ENCODE data around the gene GRM5. TPM values are rescaled to one million over a fixed set of nuclear protein-coding genes. Genes with fewer than 3 reads are reported as not detected.

Gene GRM5
- total and polyA plus RNA-seq, 4 donors, result not detected

DNA sequence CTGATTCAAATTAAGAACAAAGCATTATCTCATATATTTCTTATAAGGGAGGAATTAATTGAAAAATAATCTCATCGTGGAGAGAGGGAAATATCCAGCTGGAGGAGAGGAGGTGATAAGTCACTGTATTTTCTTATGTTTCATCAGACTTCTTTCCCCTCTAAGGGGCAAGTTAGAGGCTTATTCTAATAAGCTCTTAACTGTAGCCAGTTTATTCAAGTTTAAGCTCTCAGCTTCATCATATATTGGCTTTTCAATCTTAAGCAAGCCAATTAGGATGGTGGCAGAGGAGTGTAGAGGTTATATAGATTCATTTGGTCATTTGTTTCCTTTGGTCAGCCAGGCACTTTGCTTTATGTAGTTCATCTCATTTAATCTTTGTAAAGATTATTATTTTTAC, 256.7 kb downstream of the GRM5 start:
- Histone ChIP-seq H3K9me3 (ENCODE audit: control insufficient read depth in 4 of 4, low read length in 3 of 4) (no peaks in the 10 kb centered on the region), H3K27me3 (ENCODE audit: control insufficient read depth in 4 of 4, insufficient read depth in 4 of 4, low read length in 3 of 4) (no peaks in the 10 kb centered on the region), H3K4me1 (ENCODE audit: control insufficient read depth in 4 of 4, insufficient read depth in 4 of 4, low read length in 3 of 4) (peaks cover 0 to 2% (median 1%) of the 10 kb centered on the region in 4 donors), H3K36me3 (ENCODE audit: control insufficient read depth in 4 of 4, insufficient read depth in 3 of 4, low read depth in 1 of 4, low read length in 3 of 4) (no peaks in the 10 kb centered on the region), H3K9ac (ENCODE audit: low read depth in 1 of 2, low read length in 2 of 2) (no peak overlapping the region), H3K27ac (ENCODE audit: low read depth in 1 of 2, low read length in 2 of 2) (no peak overlapping the region), H3K4me3 (ENCODE audit: low read depth in 1 of 3, low read length in 3 of 3) (no peak overlapping the region)
- no peak for TF ChIP-seq RXRA (IDR thresholded peaks at IDR 0.05)
- TF ChIP-seq, protein P1, sequence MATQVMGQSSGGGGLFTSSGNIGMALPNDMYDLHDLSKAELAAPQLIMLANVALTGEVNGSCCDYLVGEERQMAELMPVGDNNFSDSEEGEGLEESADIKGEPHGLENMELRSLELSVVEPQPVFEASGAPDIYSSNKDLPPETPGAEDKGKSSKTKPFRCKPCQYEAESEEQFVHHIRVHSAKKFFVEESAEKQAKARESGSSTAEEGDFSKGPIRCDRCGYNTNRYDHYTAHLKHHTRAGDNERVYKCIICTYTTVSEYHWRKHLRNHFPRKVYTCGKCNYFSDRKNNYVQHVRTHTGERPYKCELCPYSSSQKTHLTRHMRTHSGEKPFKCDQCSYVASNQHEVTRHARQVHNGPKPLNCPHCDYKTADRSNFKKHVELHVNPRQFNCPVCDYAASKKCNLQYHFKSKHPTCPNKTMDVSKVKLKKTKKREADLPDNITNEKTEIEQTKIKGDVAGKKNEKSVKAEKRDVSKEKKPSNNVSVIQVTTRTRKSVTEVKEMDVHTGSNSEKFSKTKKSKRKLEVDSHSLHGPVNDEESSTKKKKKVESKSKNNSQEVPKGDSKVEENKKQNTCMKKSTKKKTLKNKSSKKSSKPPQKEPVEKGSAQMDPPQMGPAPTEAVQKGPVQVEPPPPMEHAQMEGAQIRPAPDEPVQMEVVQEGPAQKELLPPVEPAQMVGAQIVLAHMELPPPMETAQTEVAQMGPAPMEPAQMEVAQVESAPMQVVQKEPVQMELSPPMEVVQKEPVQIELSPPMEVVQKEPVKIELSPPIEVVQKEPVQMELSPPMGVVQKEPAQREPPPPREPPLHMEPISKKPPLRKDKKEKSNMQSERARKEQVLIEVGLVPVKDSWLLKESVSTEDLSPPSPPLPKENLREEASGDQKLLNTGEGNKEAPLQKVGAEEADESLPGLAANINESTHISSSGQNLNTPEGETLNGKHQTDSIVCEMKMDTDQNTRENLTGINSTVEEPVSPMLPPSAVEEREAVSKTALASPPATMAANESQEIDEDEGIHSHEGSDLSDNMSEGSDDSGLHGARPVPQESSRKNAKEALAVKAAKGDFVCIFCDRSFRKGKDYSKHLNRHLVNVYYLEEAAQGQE (IDR thresholded peaks at IDR 0.05), result no peak
- no peak for DNase-seq (ENCODE audit: low spot score)
- WGBS, result 86% methylated on average over 1 of the region's 1 CpG

DNA sequence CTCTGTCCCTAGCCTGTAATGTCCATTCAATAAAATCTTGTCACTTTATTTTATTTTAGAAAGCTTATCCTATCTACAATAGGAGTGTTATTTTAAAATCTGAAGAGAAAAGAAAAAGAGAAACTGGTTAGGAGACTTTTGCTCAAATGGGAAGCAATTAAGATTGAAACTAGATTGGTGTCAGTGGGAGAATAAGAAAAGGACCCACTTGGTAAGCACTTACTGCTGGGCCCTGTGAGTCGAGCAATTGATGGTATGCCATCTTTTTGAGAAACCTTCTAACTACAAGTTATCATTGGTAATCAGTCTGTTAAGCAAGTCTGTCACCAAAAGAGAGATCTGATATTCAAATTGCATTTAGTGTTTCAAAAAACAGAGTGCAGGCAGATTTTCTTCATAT, 258.4 kb downstream of the GRM5 start:
- Histone ChIP-seq H3K27ac (ENCODE audit: low read depth in 1 of 2, low read length in 2 of 2) (no peak overlapping the region), H3K36me3 (ENCODE audit: control insufficient read depth in 4 of 4, insufficient read depth in 3 of 4, low read depth in 1 of 4, low read length in 3 of 4) (no peaks in the 10 kb centered on the region), H3K27me3 (ENCODE audit: control insufficient read depth in 4 of 4, insufficient read depth in 4 of 4, low read length in 3 of 4) (no peaks in the 10 kb centered on the region), H3K9ac (ENCODE audit: low read depth in 1 of 2, low read length in 2 of 2) (no peak overlapping the region), H3K9me3 (ENCODE audit: control insufficient read depth in 4 of 4, low read length in 3 of 4) (no peaks in the 10 kb centered on the region), H3K4me3 (ENCODE audit: low read depth in 1 of 3, low read length in 3 of 3) (no peak overlapping the region), H3K4me1 (ENCODE audit: control insufficient read depth in 4 of 4, insufficient read depth in 4 of 4, low read length in 3 of 4) (peaks cover 0 to 2% (median 1%) of the 10 kb centered on the region in 4 donors)
- WGBS, result 85% methylated on average over 1 of the region's 1 CpG
- TF ChIP-seq HNF4A (conservative IDR thresholded peaks at IDR 0.05) (no peak), NR2F2 (IDR thresholded peaks at IDR 0.05) (no peak), HNF4G (IDR thresholded peaks at IDR 0.05) (no peak), FOXA2 (IDR thresholded peaks at IDR 0.05) (no peak), RXRA (IDR thresholded peaks at IDR 0.05) (no peak), YY1 (IDR thresholded peaks at IDR 0.05) (no peak), SP1 (IDR thresholded peaks at IDR 0.05) (no peak)
- TF ChIP-seq, protein P1 (IDR thresholded peaks at IDR 0.05), result no peak
- TF ChIP-seq, protein P2, sequence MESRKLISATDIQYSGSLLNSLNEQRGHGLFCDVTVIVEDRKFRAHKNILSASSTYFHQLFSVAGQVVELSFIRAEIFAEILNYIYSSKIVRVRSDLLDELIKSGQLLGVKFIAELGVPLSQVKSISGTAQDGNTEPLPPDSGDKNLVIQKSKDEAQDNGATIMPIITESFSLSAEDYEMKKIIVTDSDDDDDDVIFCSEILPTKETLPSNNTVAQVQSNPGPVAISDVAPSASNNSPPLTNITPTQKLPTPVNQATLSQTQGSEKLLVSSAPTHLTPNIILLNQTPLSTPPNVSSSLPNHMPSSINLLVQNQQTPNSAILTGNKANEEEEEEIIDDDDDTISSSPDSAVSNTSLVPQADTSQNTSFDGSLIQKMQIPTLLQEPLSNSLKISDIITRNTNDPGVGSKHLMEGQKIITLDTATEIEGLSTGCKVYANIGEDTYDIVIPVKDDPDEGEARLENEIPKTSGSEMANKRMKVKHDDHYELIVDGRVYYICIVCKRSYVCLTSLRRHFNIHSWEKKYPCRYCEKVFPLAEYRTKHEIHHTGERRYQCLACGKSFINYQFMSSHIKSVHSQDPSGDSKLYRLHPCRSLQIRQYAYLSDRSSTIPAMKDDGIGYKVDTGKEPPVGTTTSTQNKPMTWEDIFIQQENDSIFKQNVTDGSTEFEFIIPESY (IDR thresholded peaks at IDR 0.05), result no peak
- TF ChIP-seq, protein P3, sequence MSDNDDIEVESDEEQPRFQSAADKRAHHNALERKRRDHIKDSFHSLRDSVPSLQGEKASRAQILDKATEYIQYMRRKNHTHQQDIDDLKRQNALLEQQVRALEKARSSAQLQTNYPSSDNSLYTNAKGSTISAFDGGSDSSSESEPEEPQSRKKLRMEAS (IDR thresholded peaks at IDR 0.05), result no peak
- DNase-seq (ENCODE audit: low spot score), result no peak
